RWPE2 (cell line): Measurements from ENCODE around the gene COPS9.
A peak's percentile ranks its signal among the peaks of the same experiment; 100 is the strongest.

Source experiments
- ATAC-seq: fragments of 200-7000 bp; cut with Tn5 transposase; 3 replicates; pipeline ENCODE4 v1.9.1; 2021; ENCODE audit warnings: low read depth
- DNase-seq: peaks from one replicate; pipeline ENCODE4 v3.0.0-alpha.2; 2020; ENCODE audit warnings: low spot score
- H3K27ac ChIP-seq: fragments of 450-650 bp; 2 replicates; pipeline ENCODE4 v1.5.1; 2017; ENCODE audit warnings: mild to moderate bottlenecking; ENCODE audit not compliant: poor library complexity, severe bottlenecking
- H3K27me3 ChIP-seq: fragments of 250-450 bp; sonication (Bioruptor Pico); 2 replicates; pipeline ENCODE4 v1.5.1; 2021; ENCODE audit warnings: mild to moderate bottlenecking, moderate library complexity; ENCODE audit not compliant: insufficient read depth, poor library complexity, severe bottlenecking
- H3K36me3 ChIP-seq: fragments of 250-450 bp; sonication (Bioruptor Pico); 2 replicates; pipeline ENCODE4 v1.5.1; 2020; ENCODE audit warnings: low read depth, mild to moderate bottlenecking, moderate library complexity
- H3K4me1 ChIP-seq: fragments of 250-450 bp; sonication (Bioruptor Pico); 2 replicates; pipeline ENCODE4 v1.5.1; 2021; ENCODE audit warnings: mild to moderate bottlenecking, moderate library complexity; ENCODE audit not compliant: insufficient read depth, poor library complexity, severe bottlenecking
- H3K4me3 ChIP-seq: fragments of 250-450 bp; sonication (Bioruptor Pico); 2 replicates; pipeline ENCODE4 v1.5.1; 2021; ENCODE audit warnings: mild to moderate bottlenecking, moderate library complexity; ENCODE audit not compliant: severe bottlenecking
- H3K9me3 ChIP-seq: fragments of 250-450 bp; sonication (Bioruptor Pico); 2 replicates; pipeline ENCODE4 v1.5.1; 2021; ENCODE audit warnings: mild to moderate bottlenecking, moderate library complexity; ENCODE audit not compliant: severe bottlenecking
- CTCF ChIP-seq: fragments of 450-650 bp; IDR thresholded peaks from one replicate; pipeline ENCODE4 v1.5.1; 2017; ENCODE audit warnings: mild to moderate bottlenecking, moderate library complexity; ENCODE audit not compliant: poor library complexity, severe bottlenecking

COPS9 gene

DNA sequence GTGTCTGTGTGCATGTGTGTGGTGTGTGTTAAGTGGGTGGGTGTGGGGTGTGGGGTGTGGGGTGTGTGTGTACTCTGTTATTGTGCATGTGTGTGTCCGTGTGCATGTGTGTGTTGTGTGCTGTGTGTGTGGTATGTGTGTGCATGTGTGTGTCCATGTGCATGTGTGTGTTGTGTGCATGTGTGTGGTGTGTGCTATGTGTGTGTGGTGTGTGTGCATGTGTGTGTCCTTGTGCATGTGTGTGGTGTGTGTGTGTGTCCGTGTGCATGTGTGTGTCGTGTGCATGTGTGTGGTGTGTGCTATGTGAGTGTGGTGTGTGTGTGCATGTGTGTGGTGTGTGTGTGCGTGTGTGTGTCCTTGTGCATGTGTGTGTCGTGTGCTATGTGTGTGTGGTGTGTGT is 11.3 kb upstream of the COPS9 start:
- ATAC-seq: no peak
- DNase-seq: no peak
- H3K4me3 ChIP-seq: no peak overlapping the region
- H3K4me1 ChIP-seq: no peaks in the 10 kb centered on the region
- no peaks in the 10 kb centered on the region for H3K36me3 ChIP-seq
- H3K27ac ChIP-seq: no peak overlapping the region
- peaks cover 4% of the 10 kb centered on the region for H3K27me3 ChIP-seq
- TF ChIP-seq CTCF: no peak
- no peaks in the 10 kb centered on the region for H3K9me3 ChIP-seq

GRCh38 chr2:240146627-240147278 is 10.6 kb upstream of the COPS9 start:
- TF ChIP-seq CTCF: no peak
- Histone ChIP-seq H3K9me3 (no peaks in the 10 kb centered on the region), H3K4me1 (no peaks in the 10 kb centered on the region), H3K27ac (no peak overlapping the region), H3K27me3 (peaks cover 4% of the 10 kb centered on the region), H3K36me3 (no peaks in the 10 kb centered on the region), H3K4me3 (no peak overlapping the region)
- DNase-seq: no peak
- ATAC-seq: no peak

DNA sequence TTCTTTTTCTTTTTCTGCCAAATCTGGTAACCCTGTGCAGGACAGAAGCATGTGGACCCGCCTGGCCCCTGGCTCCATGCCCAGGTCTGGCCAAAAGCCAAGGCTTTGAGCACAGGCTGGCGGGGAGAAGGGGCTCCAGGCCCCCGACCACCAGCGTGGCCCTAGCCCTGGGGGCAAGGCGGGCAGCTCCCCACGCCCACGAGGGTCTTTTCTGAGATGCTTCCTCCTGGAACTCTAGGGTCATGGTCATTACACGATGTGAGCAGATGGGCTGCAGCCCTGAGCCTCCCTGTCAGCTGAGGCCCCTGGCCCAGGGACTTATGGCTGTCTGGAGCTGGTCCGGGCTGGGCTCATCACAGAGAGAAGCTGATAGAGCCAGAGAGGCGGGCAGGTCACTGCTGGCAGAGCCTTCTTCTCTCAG is 10.0 kb upstream of the COPS9 start:
- no peaks in the 10 kb centered on the region for H3K4me1 ChIP-seq
- H3K27me3 ChIP-seq: peaks cover under 1% of the 10 kb centered on the region
- no peaks in the 10 kb centered on the region for H3K36me3 ChIP-seq
- TF ChIP-seq CTCF: no peak
- DNase-seq (no peak), ATAC-seq (no peak)
- no peak overlapping the region for H3K27ac ChIP-seq
- no peak overlapping the region for H3K4me3 ChIP-seq
- H3K9me3 ChIP-seq: no peaks in the 10 kb centered on the region

DNA sequence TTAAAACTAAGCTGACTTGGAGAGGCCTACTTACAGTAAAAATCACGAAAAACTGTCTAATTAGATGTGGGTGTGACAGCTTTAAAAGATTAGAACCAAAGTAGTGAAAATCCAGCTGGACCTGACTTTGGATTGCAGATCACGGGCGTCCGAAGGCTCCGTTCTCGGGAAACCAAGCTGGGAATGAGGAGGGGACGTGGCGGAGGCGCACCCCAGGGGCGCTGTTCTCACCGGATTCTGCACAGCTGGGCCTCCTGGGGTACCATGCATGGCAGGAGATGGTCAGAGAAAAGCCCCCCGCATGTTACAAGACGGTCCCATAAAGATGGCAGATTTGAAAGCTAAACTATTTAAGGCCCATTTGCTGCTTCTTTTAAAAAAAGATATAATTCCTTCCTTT is 9.4 kb upstream of the COPS9 start:
- Histone ChIP-seq H3K4me1 (no peaks in the 10 kb centered on the region), H3K27ac (no peak overlapping the region), H3K9me3 (no peaks in the 10 kb centered on the region), H3K4me3 (no peak overlapping the region), H3K36me3 (no peaks in the 10 kb centered on the region), H3K27me3 (no peaks in the 10 kb centered on the region)
- ATAC-seq (no peak), DNase-seq (no peak)
- no peak for TF ChIP-seq CTCF

GRCh38 chr2:240144649-240145261 is 8.7 kb upstream of the COPS9 start:
- Histone ChIP-seq H3K9me3 (no peaks in the 10 kb centered on the region), H3K4me3 (no peak overlapping the region), H3K27me3 (no peaks in the 10 kb centered on the region), H3K36me3 (no peaks in the 10 kb centered on the region), H3K27ac (no peak overlapping the region), H3K4me1 (no peaks in the 10 kb centered on the region)
- DNase-seq: peak; percentile 58
- no peak for ATAC-seq
- no peak for TF ChIP-seq CTCF
